GM19395 (cell line): ENCODE measurements around the gene RAP1GAP2.
"Not testable (repeated sequence)": the region's sequence is repeated elsewhere in the genome, so short reads cannot be mapped to it uniquely, and the experiment has no call there.

Experiments
- ATAC-seq: cut with Tn5 transposase; IDR thresholded peaks from one replicate; pipeline ENCODE4 v1.9.1; 2021; ENCODE audit warnings: mild to moderate bottlenecking, moderate library complexity; ENCODE audit not compliant: unreplicated experiment

Gene RAP1GAP2

DNA sequence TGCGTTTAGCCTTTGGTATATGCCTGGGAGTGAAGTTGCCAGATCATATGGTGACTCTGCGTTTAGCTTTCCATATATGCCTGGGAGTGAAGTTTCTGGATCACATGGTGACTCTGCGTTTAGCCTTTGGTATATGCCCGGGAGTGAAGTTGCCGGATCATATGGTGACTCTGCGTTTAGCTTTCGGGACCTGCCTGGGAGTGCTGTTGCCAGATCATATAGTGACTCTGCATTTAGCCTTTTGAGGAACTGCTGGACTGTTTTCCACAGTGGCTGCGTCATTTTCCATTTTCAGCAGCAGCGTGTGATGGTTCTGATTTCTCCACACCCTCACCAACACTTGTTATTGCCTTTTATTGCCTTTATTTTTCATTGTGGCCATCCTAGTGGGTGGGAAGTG is 194.2 kb downstream of the RAP1GAP2 start:
- no peak for ATAC-seq

DNA sequence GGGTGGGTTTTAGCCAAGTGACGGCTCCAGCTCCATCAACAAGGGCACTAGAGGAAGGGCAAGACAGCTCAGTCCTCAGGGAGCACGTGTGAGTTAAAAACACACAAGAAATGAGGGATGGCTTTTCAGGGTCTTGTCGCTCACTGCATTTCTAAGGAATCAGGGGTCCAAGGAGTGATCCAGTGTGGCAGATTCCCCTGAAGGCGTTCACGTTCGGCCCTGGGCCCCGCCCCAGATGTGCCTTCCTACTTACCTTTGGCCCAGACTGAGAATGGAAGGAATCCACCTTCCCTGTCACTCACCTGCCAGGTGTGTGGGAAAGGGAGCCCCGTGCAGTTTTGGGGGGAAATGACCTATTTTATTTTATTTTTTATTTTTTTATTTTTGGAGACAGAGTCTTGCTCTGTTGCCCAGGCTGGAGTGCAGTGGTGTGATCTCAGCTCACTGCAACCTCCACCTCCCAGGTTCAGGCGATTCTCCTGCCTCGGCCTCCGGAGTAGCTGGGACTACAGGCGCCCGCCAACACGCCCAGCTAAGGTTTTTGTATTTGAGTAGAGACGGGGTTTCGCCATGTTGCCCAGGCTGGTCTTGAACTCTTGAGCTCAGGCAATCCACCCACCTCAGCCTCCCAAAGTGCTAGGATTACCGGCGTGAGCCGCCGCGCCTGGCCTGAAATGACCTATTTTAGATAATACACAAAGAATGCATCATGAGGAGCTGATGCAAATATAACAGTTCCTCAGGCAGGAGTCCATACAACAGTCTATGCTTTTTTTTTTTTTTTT is 195.3 kb downstream of the RAP1GAP2 start:
- ATAC-seq, result not testable (repeated sequence)

DNA sequence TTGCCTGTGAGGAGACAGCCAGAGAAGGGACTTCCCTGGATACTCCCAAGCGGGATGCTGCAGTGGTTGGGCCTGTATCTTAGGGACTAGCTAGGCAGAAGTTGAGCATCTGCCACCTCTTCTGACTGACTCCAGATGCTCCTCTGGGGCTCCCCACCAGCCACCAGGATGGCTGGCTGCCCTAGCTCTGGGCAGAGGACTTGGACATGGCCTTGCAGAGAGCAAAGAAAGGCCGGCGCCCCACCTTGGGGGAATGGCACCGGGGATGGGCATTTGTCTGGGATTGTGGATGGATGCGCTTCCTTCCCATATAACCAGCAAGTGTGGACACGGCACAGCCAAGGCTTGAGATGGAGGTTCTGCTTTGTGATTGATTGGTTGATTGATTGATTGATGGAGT is 198.2 kb downstream of the RAP1GAP2 start:
- ATAC-seq, result no peak

- no peak for ATAC-seq
These were observed 199.1 kb downstream of the RAP1GAP2 start for GRCh38 chr17:2995377-2995776.

DNA sequence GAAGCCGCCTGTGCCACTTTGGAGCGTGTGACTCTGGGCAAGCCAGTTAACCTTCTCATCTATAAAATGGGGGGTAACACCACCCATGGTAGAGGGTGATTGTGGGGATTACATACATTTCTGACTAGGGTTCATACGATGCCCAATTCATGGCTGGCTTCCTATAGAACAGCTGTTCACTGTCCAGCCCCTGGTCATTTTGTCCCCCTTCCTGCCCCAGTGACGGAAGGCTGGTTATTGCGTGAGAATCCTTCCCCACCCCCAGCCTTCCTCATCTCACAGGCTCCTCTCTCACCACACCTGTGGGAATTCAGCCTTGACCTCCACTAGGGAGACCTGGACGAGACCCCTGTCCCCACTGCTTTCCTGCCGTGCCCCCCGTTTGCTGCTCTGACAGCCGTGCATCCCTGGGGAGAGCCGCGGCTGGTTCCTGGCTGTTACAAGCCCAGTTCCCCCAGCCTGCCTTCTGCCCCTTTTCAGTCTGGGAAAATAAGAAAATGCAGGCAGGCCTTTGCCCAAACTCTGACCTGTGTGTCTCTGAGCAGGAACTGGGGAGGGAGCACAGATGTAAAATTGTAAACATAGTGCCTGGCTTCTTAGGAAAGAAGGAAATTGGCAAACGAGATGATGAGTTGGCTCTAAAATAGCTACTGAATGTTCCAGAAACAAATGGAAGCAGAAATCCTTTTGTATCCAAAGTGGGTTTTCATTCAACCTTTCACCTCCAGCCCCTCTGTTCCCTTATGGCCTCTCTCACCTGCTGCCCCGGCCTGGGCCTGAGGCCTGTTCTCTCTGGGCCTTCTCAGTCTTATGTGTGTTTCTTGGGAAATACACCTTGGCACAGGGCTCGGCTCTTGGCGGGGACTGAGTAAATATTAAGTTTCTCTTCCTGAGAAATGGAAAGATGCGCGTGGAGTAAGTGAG is 199.9 kb downstream of the RAP1GAP2 start:
- ATAC-seq, result no peak

GRCh38 chr17:2996810-2997670 is 200.8 kb downstream of the RAP1GAP2 start:
- no peak for ATAC-seq

GRCh38 chr17:2998469-2998901 is 202.2 kb downstream of the RAP1GAP2 start:
- ATAC-seq, result not testable (repeated sequence)

DNA sequence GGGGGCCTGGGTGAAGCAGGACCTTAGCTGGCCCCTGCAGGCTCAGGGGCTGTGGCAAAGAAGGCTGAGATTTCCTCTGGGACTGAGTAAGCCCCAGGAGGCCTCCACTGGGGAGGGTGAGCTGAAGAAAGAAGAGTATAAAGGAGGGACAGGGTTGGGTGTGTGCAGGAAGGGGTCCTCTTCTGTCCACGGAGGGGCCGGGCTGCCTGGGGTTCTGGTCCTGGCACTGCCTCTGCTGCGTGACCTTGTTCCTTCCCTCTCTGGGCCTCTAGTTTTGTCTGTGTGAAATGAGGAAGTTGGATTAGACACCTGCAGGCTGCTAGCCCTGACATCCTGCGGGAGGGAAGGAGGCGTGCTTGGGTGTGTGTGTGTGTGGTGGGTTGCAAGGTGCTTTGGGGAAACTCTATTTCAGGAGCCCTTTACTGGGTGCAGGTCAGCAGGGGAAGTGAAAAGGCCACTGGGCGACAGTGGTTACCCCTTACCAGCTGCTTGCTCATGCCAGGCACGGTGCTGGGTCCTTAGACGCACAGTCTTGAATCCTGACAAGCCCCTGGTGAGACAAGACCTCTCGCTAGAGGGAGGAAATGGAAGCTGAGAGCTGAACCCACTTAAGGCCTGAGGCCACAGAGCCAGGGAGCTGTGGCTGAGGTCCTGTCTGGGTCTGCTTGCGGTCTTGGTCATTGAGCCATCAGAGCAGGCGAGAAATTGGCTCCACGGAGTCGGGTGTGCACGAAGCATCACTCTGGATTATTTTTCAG is 206.5 kb downstream of the RAP1GAP2 start:
- ATAC-seq, result peak; percentile 76

DNA sequence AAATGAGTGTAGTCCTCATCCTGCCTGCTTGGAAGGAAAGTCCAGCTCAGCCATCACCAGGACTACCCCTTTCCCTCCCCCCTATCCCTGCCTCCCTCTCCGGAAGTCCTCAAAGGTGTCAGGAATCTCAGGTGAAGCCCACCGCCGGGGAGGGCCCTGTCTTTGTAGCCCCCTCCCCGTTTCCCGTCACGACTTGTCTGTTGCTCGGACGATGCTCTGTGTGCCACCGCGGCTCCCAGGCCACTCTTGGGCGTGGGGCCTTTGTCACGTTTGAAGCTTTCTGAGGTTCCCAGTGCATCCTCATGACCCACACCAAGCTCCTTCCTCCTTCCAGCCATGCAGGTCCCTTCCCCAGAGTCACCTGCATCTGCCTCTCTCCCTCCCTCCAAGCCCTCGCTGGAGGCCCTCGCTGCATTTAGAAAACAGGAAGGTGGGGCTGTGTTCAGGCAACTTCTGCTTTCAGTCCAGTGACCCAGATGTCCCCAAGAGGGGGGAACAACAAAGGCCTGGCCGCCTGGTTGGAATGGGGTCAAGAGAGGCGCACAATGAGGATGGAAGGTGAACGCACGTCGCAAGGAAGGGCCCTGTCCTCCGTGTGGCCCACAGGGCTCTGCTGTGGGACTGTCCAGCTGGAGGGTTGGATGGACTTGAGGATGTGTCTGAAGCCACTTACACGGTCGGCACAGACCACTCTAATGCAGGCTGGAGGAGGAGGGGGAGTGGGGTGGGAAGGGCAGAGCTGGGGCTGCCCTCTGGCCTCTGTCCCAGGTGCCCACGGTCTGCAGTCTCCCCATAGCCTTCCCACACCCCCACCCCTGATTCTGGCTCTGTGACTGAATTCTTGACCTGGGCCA is 207.3 kb downstream of the RAP1GAP2 start:
- no peak for ATAC-seq

GRCh38 chr17:3004150-3004801 is 208.0 kb downstream of the RAP1GAP2 start:
- no peak for ATAC-seq

GRCh38 chr17:3004925-3005324 is 208.7 kb downstream of the RAP1GAP2 start:
- ATAC-seq, result no peak

DNA sequence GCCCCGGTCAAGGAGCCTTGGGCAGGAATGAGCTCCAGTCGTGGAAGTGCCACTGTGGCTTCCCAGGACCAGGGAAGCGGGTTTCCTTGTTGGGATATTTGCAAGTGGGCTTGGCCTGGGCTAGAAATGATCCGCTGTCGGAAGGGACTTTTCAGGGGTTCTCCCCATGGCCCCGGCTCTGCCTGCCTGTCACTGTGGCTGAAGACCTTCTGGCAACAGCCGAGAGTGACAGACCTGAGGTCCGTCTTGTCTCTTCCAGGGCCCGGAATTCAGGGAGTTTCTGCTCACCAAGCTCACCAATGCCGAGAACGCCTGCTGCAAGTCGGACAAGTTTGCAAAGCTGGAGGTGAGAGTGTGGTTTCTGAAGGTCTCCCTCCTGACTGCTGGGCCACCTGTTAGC is 209.5 kb downstream of the RAP1GAP2 start:
- no peak for ATAC-seq

GRCh38 chr17:3006801-3007200 is 210.6 kb downstream of the RAP1GAP2 start:
- no peak for ATAC-seq

GRCh38 chr17:3007651-3008121 is 211.4 kb downstream of the RAP1GAP2 start:
- no peak for ATAC-seq

DNA sequence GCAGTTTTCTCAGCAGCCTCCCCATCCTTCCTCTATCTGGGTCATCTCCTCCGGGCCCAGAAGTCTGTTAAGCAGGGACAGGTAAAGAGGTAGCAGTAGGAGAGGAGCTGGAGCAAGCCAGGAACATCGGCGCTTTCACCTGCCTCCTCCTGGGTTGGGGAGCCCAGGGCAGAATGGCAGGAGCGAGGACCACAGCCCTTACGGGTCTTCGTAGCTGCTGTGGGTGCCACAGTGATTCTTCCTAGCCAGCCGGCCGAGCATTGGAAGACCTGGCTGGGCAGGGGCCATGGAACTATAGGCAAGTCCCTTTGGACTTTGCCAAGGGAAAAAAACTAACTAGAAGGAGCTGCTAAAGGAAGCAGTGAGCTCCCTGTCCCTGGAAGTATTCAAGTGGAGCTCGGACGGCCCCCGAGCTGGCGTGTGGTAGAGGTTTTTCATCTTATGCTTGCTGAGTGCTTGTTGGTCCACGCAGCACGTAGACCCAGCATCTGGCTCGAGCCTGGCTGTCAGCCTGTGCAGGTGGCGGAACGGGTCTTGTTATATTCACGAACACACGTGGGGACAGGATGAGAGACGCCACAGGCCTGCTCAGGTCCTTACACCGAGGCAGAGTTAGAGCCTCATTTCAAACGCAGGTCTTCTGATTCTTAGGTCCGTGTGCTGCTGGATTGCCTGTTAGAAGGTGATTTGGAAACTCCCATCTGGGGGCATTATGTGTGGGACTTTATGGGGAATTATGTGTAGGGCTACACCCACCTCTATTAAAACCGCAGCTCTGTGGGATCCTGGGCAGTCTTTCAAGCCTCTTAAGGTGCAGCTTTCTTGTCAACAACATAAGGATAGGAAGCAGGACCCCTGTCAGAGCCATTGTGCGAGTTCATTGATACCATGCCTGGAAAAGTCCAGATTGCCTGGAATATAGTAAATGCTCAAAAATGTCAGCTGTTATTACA is 212.4 kb downstream of the RAP1GAP2 start:
- no peak for ATAC-seq

GRCh38 chr17:3009411-3009920 is 213.2 kb downstream of the RAP1GAP2 start:
- ATAC-seq, result no peak

GRCh38 chr17:3011891-3012290 is 215.7 kb downstream of the RAP1GAP2 start:
- ATAC-seq, result no peak
